SU-DHL-6 (cell line): ENCODE measurements around the gene PINK1.

ENCODE experiments used
- H2AFZ ChIP-seq: fragments of 200-600 bp; sonication (generic); 2 replicates; pipeline ENCODE4 v1.6.1; 2014; ENCODE audit warnings: low read depth, mild to moderate bottlenecking, moderate library complexity, mixed read lengths, antibody characterized with exemption, low read length; ENCODE audit not compliant: severe bottlenecking
- H3F3A ChIP-seq: fragments of 200-600 bp; shearing (Covaris generic); 2 replicates; pipeline ENCODE4 v1.6.0; 2016; ENCODE audit warnings: antibody characterized with exemption, mild to moderate bottlenecking; ENCODE audit not compliant: insufficient read depth
- H3K27ac ChIP-seq: fragments of 200-600 bp; sonication (generic); 2 replicates; pipeline ENCODE4 v1.5.1; 2016; ENCODE audit warnings: low read depth, mild to moderate bottlenecking, low read length, moderate library complexity, mixed read lengths
- H3K27me3 ChIP-seq: fragments of 200-600 bp; sonication (generic), shearing (Covaris generic); 2 replicates; pipeline ENCODE4 v1.6.0; 2014; ENCODE audit warnings: mild to moderate bottlenecking, low read length
- H3K36me3 ChIP-seq: fragments of 200-600 bp; sonication (generic); 2 replicates; pipeline ENCODE4 v1.6.1; 2014; ENCODE audit warnings: mild to moderate bottlenecking, low read length, mixed read lengths
- H3K4me2 ChIP-seq: fragments of 300-600, 200-600 bp; shearing (Covaris generic), sonication (generic); 2 replicates; pipeline ENCODE4 v1.6.0; 2014; ENCODE audit warnings: low read length, low read depth, mild to moderate bottlenecking; ENCODE audit not compliant: poor library complexity, severe bottlenecking
- H3K4me3 ChIP-seq: fragments of 200-600 bp; sonication (generic); 2 replicates; pipeline ENCODE4 v1.5.1; 2014; ENCODE audit warnings: antibody characterized with exemption, low read length, mild to moderate bottlenecking, mixed read lengths; ENCODE audit not compliant: insufficient read depth, poor library complexity, severe bottlenecking
- H3K79me2 ChIP-seq: fragments of 200-600 bp; sonication (generic); 2 replicates; pipeline ENCODE4 v1.6.1; 2014; ENCODE audit warnings: mild to moderate bottlenecking, low read length, moderate library complexity; ENCODE audit not compliant: insufficient read depth
- H3K9ac ChIP-seq: fragments of 200-600 bp; sonication (generic); 2 replicates; pipeline ENCODE4 v1.7.0; 2014; ENCODE audit warnings: mild to moderate bottlenecking, low read length
- H3K9me2 ChIP-seq: fragments of 200-600 bp; sonication (generic); replicated peaks from 2 replicates; pipeline ENCODE4 v1.6.1; 2014; ENCODE audit warnings: low read length; ENCODE audit not compliant: insufficient read depth
- H3K9me3 ChIP-seq: fragments of 200-600 bp; sonication (generic); 2 replicates; pipeline ENCODE4 v1.6.1; 2014; ENCODE audit warnings: low read length, mixed read lengths; ENCODE audit not compliant: insufficient read depth
- H4K20me1 ChIP-seq: fragments of 200-600 bp; sonication (generic); 2 replicates; pipeline ENCODE4 v1.6.1; 2014; ENCODE audit warnings: low read depth, mild to moderate bottlenecking, antibody characterized with exemption, low read length, moderate library complexity, mixed read lengths
- CTCF ChIP-seq: fragments of 200-600 bp; sonication (generic); IDR thresholded peaks from one replicate; pipeline ENCODE4 v1.5.1; 2017; ENCODE audit warnings: antibody characterized with exemption, mild to moderate bottlenecking, low read length, moderate library complexity; ENCODE audit not compliant: insufficient read depth, poor library complexity, severe bottlenecking
- EZH2phosphoT487 ChIP-seq: fragments of 200-600 bp; sonication (generic), shearing (Covaris generic); conservative IDR thresholded peaks from 2 replicates; pipeline ENCODE4 v1.6.1; 2018; ENCODE audit warnings: mild to moderate bottlenecking, antibody characterized with exemption, low read length, moderate library complexity, mixed read lengths

The PINK1 gene

GRCh38 chr1:20587661-20588053, 45.6 kb upstream of the PINK1 start:
- Histone ChIP-seq H2AFZ (no peak overlapping the region), H3K9me2 (no peaks in the 10 kb centered on the region), H3K4me2 (no peak overlapping the region), H3K36me3 (no peaks in the 10 kb centered on the region), H3K79me2 (no peaks in the 10 kb centered on the region), H3K27me3 (no peaks in the 10 kb centered on the region), H3K9ac (no peak overlapping the region), H3K27ac (no peak overlapping the region), H3K4me3 (no peak overlapping the region), H4K20me1 (no peaks in the 10 kb centered on the region), H3F3A (no peaks in the 10 kb centered on the region), H3K9me3 (no peaks in the 10 kb centered on the region)
- TF ChIP-seq EZH2phosphoT487 (no peak), CTCF (no peak)

- Histone ChIP-seq H3K36me3 (no peaks in the 10 kb centered on the region), H3K9ac (no peak within 1 kb of the TSS), H2AFZ (no peak within 1 kb of the TSS), H3K79me2 (no peaks in the 10 kb centered on the region), H3K9me2 (no peaks in the 10 kb centered on the region), H3K27ac (no peak within 1 kb of the TSS), H4K20me1 (no peaks in the 10 kb centered on the region), H3K4me2 (no peak within 1 kb of the TSS), H3K9me3 (no peaks in the 10 kb centered on the region), H3F3A (no peaks in the 10 kb centered on the region), H3K27me3 (no peaks in the 10 kb centered on the region), H3K4me3 (no peak within 1 kb of the TSS)
- TF ChIP-seq CTCF (no peak), EZH2phosphoT487 (no peak)
Observed at GRCh38 chr1:20588634-20589225, 44.5 kb upstream of the PINK1 start, which contains the start of gene CDA. Gene CDA, plus strand, starts transcription at chr1:20589097. Its CDS starts 33 bp downstream, at chr1:20589130.

- Histone ChIP-seq H3K9me2 (no peaks in the 10 kb centered on the region), H3F3A (no peaks in the 10 kb centered on the region), H3K9ac (no peak overlapping the region), H2AFZ (no peak overlapping the region), H3K36me3 (no peaks in the 10 kb centered on the region), H3K27me3 (no peaks in the 10 kb centered on the region), H3K27ac (no peak overlapping the region), H3K9me3 (no peaks in the 10 kb centered on the region), H3K4me2 (no peak overlapping the region), H3K79me2 (no peaks in the 10 kb centered on the region), H4K20me1 (no peaks in the 10 kb centered on the region), H3K4me3 (no peak overlapping the region)
- TF ChIP-seq EZH2phosphoT487: no peak
Observed at GRCh38 chr1:20589331-20590278, 43.7 kb upstream of the PINK1 start.
